PFSK-1 (cell line): Measurements from ENCODE around the gene CACNB2.

Experiments used
- TAF1 ChIP-seq: IDR thresholded peaks from 2 replicates; pipeline ENCODE4 v1.6.1; 2012; ENCODE audit warnings: low read length, control low read depth, borderline replicate concordance; ENCODE audit not compliant: insufficient read depth
- TF ChIP-seq, protein P1 (sequence below), 2 experiments: IDR thresholded peaks; 2 replicates each; pipeline versions ENCODE4 v1.6.1 to v1.8.0; 2011 to 2012; ENCODE audit warnings: low read depth in 2 of 2, low read length in 2 of 2, control low read depth in 1 of 2, inconsistent platforms in 1 of 2, mild to moderate bottlenecking in 1 of 2, moderate library complexity in 1 of 2; ENCODE audit not compliant: insufficient read depth in 1 of 2

- TF ChIP-seq TAF1: no peak
- TF ChIP-seq, protein P1, sequence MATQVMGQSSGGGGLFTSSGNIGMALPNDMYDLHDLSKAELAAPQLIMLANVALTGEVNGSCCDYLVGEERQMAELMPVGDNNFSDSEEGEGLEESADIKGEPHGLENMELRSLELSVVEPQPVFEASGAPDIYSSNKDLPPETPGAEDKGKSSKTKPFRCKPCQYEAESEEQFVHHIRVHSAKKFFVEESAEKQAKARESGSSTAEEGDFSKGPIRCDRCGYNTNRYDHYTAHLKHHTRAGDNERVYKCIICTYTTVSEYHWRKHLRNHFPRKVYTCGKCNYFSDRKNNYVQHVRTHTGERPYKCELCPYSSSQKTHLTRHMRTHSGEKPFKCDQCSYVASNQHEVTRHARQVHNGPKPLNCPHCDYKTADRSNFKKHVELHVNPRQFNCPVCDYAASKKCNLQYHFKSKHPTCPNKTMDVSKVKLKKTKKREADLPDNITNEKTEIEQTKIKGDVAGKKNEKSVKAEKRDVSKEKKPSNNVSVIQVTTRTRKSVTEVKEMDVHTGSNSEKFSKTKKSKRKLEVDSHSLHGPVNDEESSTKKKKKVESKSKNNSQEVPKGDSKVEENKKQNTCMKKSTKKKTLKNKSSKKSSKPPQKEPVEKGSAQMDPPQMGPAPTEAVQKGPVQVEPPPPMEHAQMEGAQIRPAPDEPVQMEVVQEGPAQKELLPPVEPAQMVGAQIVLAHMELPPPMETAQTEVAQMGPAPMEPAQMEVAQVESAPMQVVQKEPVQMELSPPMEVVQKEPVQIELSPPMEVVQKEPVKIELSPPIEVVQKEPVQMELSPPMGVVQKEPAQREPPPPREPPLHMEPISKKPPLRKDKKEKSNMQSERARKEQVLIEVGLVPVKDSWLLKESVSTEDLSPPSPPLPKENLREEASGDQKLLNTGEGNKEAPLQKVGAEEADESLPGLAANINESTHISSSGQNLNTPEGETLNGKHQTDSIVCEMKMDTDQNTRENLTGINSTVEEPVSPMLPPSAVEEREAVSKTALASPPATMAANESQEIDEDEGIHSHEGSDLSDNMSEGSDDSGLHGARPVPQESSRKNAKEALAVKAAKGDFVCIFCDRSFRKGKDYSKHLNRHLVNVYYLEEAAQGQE (IDR thresholded peaks at IDR 0.05; ENCODE audit: insufficient read depth in 1 of 2, low read depth in 2 of 2, low read length in 2 of 2): no peak
Measured at GRCh38 chr10:18094793-18095192, 45.4 kb upstream of the CACNB2 start.
